T-helper 17 cell (primary cell): ENCODE results near the gene MXI1. TPM values are rescaled to one million over a fixed set of nuclear protein-coding genes. Genes with fewer than 3 reads are reported as not detected.

Experiments used
- ATAC-seq: fragments of 150-1000 bp; cut with Tn5 transposase; 2 replicates; pipeline ENCODE4 v1.10.0; 2021; ENCODE audit warnings: mild to moderate bottlenecking, moderate library complexity
- DNase-seq, 3 donors: peaks; one replicate each; pipeline versions ENCODE4 v3.0.0 to v3.0.0-alpha.2; 2020 to 2021
- H3K9me3 ChIP-seq: one replicate; pipeline ENCODE4 v1.7.0; 2013; ENCODE audit warnings: low read length, mild to moderate bottlenecking; ENCODE audit not compliant: control insufficient read depth, poor library complexity, severe bottlenecking
- H3K27ac Mint-ChIP-seq: one replicate; pipeline ENCODE4 v1.8.0; 2022; ENCODE audit warnings: mild to moderate bottlenecking, moderate library complexity, mixed read lengths
- H3K27me3 Mint-ChIP-seq: one replicate; pipeline ENCODE4 v1.8.0; 2022; ENCODE audit warnings: mixed read lengths
- H3K36me3 Mint-ChIP-seq: one replicate; pipeline ENCODE4 v1.8.0; 2022; ENCODE audit warnings: low read depth, mixed read lengths
- H3K4me1 Mint-ChIP-seq: one replicate; pipeline ENCODE4 v1.8.0; 2022; ENCODE audit warnings: mild to moderate bottlenecking, mixed read lengths
- H3K4me3 Mint-ChIP-seq: one replicate; pipeline ENCODE4 v1.8.0; 2022; ENCODE audit warnings: mild to moderate bottlenecking, moderate library complexity, mixed read lengths
- total RNA-seq, 4 donors: library from RNA in 2 of 4; stranded (reverse) in 2 of 4; gene quantifications; one replicate each; pipeline ENCODE4 v1.2.3 and lab custom pipeline; 2022 to 2026

Gene MXI1
- total RNA-seq, 2 donors from 2014 or later, result 43.2 to 48.8 TPM

- peaks cover 2% of the 10 kb centered on the region for H3K36me3 Mint-ChIP-seq
- H3K9me3 ChIP-seq, result no peaks in the 10 kb centered on the region
- H3K4me1 Mint-ChIP-seq, result peaks cover 47% of the 10 kb centered on the region
- DNase-seq, result no peak
- H3K27me3 Mint-ChIP-seq, result no peaks in the 10 kb centered on the region
- peak overlapping the region; percentile 98 for H3K27ac Mint-ChIP-seq
- no peak overlapping the region for H3K4me3 Mint-ChIP-seq
- no peak for ATAC-seq
Observed at GRCh38 chr10:110214371-110214826, 7.0 kb downstream of the MXI1 start.

DNA sequence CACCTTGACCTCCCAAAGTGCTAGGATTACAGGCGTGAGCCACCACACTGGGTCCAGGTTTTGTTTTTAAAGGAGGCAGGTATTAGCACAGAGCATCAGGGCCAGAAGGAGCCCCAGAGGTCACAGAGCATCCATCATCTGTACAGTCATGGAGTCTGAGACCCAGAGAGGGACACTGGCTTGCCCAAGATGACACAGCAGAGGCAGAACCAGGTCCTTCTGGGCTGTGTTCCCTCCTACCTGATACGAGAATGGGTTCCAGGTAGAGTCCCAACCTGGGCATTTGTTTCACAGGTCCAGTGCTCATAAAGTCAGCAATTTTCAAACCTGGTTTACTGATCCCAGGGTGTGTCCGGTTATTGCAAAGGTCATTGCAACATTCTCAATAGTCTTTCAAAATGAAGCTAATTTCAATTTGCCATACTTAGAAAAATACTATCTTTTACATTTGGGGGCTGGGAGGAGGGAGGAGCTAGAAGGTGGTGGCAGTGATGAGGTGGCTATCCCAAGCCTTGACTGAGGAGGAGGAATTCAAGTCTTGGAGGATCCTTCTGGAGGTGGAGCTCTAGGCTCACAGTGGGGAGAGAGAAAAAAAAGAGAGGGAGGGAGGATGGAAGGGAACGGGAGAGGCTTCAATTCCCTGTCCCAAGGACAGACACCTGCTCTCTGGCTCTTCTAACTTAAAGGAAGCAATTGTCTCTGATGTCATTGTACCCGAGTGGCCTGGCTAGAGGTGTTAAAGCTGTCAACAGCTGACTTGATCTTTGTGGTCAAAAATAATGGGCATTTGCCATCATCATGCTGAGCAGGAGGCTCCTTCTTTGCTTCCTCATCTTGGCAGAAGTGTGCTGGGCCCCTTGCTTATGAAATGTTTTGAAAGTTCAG is 8.1 kb downstream of the MXI1 start:
- DNase-seq (no peak), ATAC-seq (no peak)
- Mint-ChIP-seq H3K36me3 (no peaks in the 10 kb centered on the region), H3K4me3 (peak overlapping the region; percentile 36), H3K4me1 (peaks cover 46% of the 10 kb centered on the region), H3K27me3 (no peaks in the 10 kb centered on the region), H3K27ac (peak overlapping the region; percentile 98)
- H3K9me3 ChIP-seq, result no peaks in the 10 kb centered on the region

DNA sequence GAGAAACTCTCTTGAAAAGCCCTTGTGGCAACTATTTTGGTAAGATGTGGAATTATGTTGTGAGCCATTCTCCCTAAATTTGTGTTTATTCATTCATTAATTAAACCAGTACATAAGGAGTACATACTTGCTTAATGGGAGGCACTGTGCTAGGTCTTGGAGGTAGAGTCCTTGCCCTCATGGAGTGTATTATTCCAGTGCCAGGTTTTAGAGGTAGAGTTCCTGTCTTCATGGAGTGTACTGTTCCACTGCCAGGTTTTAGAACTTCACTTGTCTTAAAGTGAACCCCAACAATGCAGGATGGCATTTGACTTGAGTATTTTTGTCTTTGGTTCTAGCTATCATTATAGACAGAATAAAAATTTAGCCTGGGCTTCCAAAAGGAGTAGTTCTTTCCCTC is 8.8 kb downstream of the MXI1 start:
- no peak for ATAC-seq
- Mint-ChIP-seq H3K27ac (peak overlapping the region; percentile 51), H3K4me1 (peaks cover 39% of the 10 kb centered on the region), H3K36me3 (no peaks in the 10 kb centered on the region), H3K27me3 (no peaks in the 10 kb centered on the region), H3K4me3 (no peak overlapping the region)
- DNase-seq, result no peak
- no peaks in the 10 kb centered on the region for H3K9me3 ChIP-seq

GRCh38 chr10:110216942-110217661 is 9.7 kb downstream of the MXI1 start:
- DNase-seq, result no peak
- H3K4me3 Mint-ChIP-seq, result no peak overlapping the region
- H3K9me3 ChIP-seq, result no peaks in the 10 kb centered on the region

DNA sequence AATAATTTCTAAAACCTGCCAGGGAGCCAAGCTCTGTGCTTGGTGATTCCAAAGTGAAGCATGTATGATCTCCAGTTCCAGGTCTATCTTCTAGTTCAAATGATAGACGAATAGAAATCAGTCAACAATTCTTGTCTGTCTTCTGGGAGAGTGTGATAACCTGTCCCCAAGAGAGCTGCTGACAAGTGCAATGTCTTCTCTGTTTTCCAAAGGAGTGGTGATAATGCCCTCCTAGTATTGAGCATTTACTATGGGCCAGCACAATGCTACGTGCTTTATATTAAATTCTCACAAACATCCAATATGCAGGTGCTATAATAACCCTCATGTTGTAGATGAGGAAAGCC is 10.2 kb downstream of the MXI1 start:
- ATAC-seq, result no peak
- Mint-ChIP-seq H3K4me1 (peaks cover 36% of the 10 kb centered on the region), H3K27ac (peak overlapping the region; percentile 29), H3K27me3 (no peaks in the 10 kb centered on the region), H3K36me3 (no peaks in the 10 kb centered on the region), H3K4me3 (no peak overlapping the region)
- H3K9me3 ChIP-seq, result no peaks in the 10 kb centered on the region
- DNase-seq, result no peak

More at GRCh38 chr10:110216942-110217661, 9.7 kb downstream of the MXI1 start:
- Mint-ChIP-seq H3K4me1 (peaks cover 38% of the 10 kb centered on the region), H3K27me3 (no peaks in the 10 kb centered on the region), H3K36me3 (no peaks in the 10 kb centered on the region), H3K27ac (peak overlapping the region; percentile 29)
- no peak for ATAC-seq

DNA sequence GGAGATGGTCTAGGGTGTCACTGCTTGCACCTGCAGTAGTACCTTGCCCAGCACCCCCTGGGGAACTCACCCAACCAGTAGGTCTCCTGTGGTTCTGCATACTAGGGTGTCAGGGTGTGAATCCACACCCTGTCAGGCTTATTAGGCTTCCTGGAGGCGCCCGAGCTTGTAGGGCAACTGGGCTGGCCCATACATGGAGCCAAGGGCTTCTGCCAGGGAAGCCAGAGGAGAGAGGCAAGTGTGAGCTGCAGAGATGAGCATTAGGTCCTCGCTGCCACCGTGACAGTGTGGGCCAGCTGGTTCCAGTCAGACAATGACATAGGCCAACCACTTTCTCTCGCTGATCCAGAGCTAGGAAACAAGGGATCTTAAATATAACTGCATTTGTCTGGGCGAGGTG is 11.2 kb downstream of the MXI1 start:
- no peak for ATAC-seq
- H3K4me1 Mint-ChIP-seq, result peaks cover 29% of the 10 kb centered on the region
- no peak overlapping the region for H3K27ac Mint-ChIP-seq
- no peak overlapping the region for H3K4me3 Mint-ChIP-seq
- H3K27me3 Mint-ChIP-seq, result no peaks in the 10 kb centered on the region
- H3K9me3 ChIP-seq, result no peaks in the 10 kb centered on the region
- no peaks in the 10 kb centered on the region for H3K36me3 Mint-ChIP-seq
- no peak for DNase-seq

DNA sequence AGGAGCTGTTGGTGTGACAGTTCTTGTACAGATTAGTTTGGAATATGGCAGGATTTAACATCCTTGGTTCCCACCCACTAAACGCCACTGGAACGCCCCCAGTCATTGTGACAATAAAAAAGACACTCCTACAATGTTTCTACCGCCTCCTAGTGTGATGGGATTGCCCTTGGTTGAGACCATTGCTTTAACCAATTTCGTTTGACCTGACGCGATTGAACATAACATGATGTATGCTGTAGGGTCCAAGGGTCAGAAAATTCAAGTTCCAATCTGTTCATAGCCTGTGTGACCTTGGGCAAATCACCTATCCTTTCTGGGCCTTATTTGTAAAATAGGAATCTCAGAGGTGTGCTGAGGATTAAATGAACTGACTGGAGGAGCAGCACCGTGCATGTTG is 12.5 kb downstream of the MXI1 start:
- Mint-ChIP-seq H3K4me3 (no peak overlapping the region), H3K27ac (no peak overlapping the region), H3K4me1 (peaks cover 27% of the 10 kb centered on the region), H3K36me3 (no peaks in the 10 kb centered on the region), H3K27me3 (no peaks in the 10 kb centered on the region)
- no peaks in the 10 kb centered on the region for H3K9me3 ChIP-seq
- ATAC-seq (no peak), DNase-seq (no peak)

DNA sequence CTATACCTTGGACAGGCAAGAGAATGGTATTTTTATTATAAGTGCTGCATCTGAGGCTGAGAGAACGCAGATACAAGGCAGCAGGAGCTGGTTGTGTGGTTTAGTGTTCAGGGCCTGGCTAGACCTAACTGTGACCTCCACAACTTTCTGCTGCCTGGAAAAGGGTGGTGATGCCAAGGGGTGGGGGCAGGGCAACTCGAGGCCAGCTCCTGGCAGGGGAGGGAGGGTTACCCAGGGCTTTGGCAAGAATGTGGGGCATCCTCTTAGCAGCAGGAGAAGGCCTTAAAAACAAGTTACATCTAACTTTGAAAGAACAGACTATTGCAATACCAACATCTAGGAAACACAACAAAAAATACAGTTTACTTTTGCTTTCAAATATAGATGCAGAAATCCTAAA is 13.0 kb downstream of the MXI1 start:
- Mint-ChIP-seq H3K4me3 (no peak overlapping the region), H3K27me3 (no peaks in the 10 kb centered on the region), H3K36me3 (no peaks in the 10 kb centered on the region), H3K27ac (no peak overlapping the region), H3K4me1 (peaks cover 32% of the 10 kb centered on the region)
- DNase-seq, result no peak
- no peaks in the 10 kb centered on the region for H3K9me3 ChIP-seq
- ATAC-seq, result no peak

GRCh38 chr10:110221044-110221720 is 13.8 kb downstream of the MXI1 start:
- peak overlapping the region; percentile 84 for H3K27ac Mint-ChIP-seq
- H3K27me3 Mint-ChIP-seq, result no peaks in the 10 kb centered on the region
- peaks cover 26% of the 10 kb centered on the region for H3K4me1 Mint-ChIP-seq
- peak overlapping the region; percentile 81 for H3K4me3 Mint-ChIP-seq
- no peak for ATAC-seq
- no peaks in the 10 kb centered on the region for H3K9me3 ChIP-seq
- DNase-seq, result no peak
- no peaks in the 10 kb centered on the region for H3K36me3 Mint-ChIP-seq

GRCh38 chr10:110221721-110222261 is 14.4 kb downstream of the MXI1 start:
- Mint-ChIP-seq H3K27ac (peak overlapping the region; percentile 84), H3K4me3 (peak overlapping the region; percentile 81), H3K4me1 (peaks cover 26% of the 10 kb centered on the region), H3K36me3 (no peaks in the 10 kb centered on the region), H3K27me3 (no peaks in the 10 kb centered on the region)
- ATAC-seq, result peak; percentile 59
- peak; percentile 54 to 74 (median 58) for DNase-seq
- no peaks in the 10 kb centered on the region for H3K9me3 ChIP-seq

DNA sequence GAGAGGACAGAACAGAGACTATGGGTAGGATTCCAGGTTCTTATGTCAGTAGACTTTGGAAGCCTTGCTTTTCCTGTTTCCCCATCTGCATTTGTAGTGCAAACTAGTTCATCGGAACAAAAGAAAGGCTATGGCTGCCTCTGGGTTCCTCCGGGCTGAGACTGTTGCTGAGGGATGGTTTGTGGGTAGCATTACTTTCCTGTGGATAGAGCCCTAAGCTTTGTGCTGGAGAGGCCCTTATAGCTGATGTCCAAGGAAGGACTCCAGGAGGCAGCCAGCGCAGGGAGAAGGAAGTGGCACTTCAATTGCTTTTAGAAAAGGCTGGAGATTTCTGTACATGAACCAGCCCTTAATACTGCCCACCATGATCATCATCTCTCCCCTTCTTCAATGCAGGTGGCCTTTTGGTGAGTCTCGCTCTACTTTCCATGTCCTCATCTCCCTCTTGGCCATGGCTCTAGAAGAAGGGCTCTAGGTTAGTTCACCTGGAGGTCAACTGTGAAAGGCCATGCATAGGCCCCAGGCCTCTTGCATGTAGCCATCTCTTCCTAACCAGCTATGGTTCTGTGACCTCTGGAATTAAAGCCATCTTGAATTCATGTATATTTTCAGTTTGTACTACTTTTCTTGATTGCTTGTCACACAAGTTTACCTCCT is 15.4 kb downstream of the MXI1 start:
- Mint-ChIP-seq H3K27ac (peak overlapping the region; percentile 84), H3K27me3 (no peaks in the 10 kb centered on the region), H3K36me3 (no peaks in the 10 kb centered on the region), H3K4me1 (peaks cover 26% of the 10 kb centered on the region), H3K4me3 (no peak overlapping the region)
- no peaks in the 10 kb centered on the region for H3K9me3 ChIP-seq
- DNase-seq (no peak), ATAC-seq (no peak)

DNA sequence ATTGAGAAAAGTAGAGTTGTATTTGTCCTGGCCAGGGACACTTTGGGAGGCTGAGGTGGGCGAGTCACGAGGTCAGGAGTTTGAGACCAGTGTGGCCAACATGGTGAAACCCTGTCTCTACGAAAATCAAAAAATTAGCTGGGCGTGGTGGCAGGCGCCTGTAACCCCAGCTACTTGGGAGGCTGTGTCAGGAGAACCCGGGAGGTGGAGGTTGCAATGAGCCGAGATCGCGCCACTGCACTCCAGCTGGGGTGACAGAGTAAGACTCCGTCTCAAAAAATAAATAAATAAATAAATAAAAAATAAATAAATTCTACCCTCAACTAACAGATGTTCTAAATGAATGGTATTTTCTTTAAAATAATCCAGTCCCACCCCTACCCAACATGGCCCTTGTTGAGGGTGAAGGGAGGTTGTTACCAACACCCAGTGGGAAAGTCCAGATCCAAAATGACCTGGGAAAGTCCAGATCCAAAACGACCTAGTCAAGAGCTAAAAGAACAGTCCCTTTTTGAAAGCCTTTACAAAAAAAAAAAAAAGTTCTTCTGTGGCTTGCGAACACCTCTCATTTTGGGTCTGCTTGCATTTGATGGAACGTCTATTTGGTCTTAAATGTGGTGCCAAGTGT is 16.0 kb downstream of the MXI1 start:
- H3K9me3 ChIP-seq, result no peaks in the 10 kb centered on the region
- Mint-ChIP-seq H3K4me3 (no peak overlapping the region), H3K36me3 (peaks cover under 1% of the 10 kb centered on the region), H3K27ac (peak overlapping the region; percentile 84), H3K4me1 (peaks cover 28% of the 10 kb centered on the region), H3K27me3 (no peaks in the 10 kb centered on the region)
- ATAC-seq (no peak), DNase-seq (no peak)
